OCI-M1 (cell line): ENCODE data around the gene GPR156.

Source experiments
- DNase-seq: peaks from one replicate; lab custom pipeline; 2025; lab: John Stamatoyannopoulos, UW

The GPR156 gene

GRCh38 chr3:120196333-120196732 is 88.7 kb downstream of the GPR156 start:
- no peak for DNase-seq

DNA sequence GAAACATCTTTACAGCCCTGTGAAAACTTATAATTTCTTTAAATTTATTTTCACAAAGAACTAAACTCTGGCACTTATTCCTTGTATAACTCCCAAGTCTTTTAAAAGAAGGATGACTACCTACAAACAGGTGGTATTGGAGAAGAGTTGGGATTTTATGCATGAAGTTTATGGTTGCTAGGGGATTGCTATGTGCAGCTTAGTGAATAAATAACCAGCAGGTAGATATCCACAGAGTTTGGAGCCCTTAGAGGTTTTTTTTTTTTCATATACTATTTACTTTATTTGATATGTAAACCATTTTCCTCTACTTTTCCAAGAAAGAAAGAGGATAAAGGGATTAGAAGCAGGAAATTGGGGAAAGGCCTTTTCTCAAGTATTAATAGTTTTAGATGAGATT is 91.5 kb downstream of the GPR156 start:
- no peak for DNase-seq

GRCh38 chr3:120192579-120192978 is 92.4 kb downstream of the GPR156 start:
- no peak for DNase-seq

- DNase-seq = no peak
These were observed 92.9 kb downstream of the GPR156 start for GRCh38 chr3:120192159-120192558.

- DNase-seq = peak; percentile 41
These were observed 102.2 kb downstream of the GPR156 start for GRCh38 chr3:120182613-120183511.

GRCh38 chr3:120181632-120182031 is 103.4 kb downstream of the GPR156 start:
- DNase-seq = no peak

- no peak for DNase-seq
These were observed 104.2 kb downstream of the GPR156 start for GRCh38 chr3:120180731-120181412.

- DNase-seq = peak; percentile 50
These were observed 107.2 kb downstream of the GPR156 start for GRCh38 chr3:120177707-120178306.

GRCh38 chr3:120177151-120177550 is 107.9 kb downstream of the GPR156 start:
- no peak for DNase-seq

GRCh38 chr3:120174811-120175539 is 110.0 kb downstream of the GPR156 start:
- DNase-seq = no peak

DNA sequence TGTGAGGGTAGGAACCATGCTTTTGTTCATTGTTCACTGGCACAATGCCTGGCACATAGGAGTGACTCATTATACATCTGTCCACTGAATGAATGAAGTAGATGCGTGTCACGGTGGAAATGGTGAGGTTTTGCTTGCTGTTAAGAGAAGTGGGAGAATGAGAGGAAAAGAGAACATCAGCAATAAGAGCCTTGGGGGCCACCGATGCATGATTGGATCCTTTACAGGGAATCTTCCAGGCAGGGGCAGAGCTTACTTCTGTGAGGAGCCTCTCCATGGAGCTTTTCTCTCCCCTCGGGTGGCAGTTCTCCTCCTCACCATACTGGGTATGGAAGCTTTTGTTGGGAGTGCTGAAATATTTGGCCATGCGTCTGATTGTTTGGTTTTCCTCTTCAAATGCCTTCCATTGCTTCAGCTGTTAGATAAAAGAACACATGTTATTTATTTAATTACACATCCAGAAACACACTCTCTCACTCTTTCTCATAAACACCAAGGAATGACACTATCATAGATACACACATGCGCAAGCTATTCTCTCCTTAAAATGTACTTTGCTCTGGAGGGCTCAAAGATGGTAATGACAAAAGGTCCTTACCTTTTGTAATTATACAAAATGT is 111.9 kb downstream of the GPR156 start:
- no peak for DNase-seq

DNA sequence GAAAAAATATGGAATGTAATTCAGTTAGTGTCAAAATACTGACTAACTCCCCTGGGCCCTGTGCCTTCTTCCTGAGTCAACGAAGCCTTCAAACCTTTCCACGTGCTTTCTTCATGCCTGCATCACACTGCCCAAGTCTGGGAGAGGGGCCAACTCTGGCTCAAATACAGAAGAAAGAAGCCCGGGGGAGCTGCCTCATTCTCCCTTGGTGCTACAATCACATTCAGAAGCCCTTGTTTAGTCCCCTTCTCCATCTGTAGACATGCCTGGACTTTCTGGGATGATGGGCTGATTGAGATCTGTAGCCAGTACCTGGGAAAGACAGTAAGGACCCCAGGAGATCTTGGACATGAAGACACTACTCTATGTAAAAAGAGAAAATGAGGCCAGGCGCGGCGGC is 113.0 kb downstream of the GPR156 start:
- no peak for DNase-seq

GRCh38 chr3:120171134-120171873 is 113.7 kb downstream of the GPR156 start:
- no peak for DNase-seq

GRCh38 chr3:120170223-120170622 is 114.8 kb downstream of the GPR156 start:
- no peak for DNase-seq

DNA sequence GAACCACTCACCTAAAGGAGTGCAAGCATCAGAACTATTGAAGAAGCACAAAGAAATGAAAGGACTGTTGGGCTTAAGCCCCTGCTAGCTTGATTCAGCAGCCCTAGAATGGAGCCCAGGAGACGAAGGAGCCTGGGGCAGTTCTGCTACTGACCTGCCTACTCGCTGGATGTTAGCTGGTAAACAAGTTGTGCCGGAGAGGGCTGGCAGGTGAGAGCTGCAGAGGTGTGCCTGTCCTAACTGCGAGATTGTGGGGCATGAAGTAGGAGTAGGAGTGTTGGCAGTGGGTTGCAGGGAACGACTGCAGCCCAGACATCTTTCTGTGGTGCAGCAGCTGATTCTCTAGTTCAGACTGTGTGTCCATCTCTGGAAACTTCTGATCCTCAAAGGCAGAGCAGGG is 115.6 kb downstream of the GPR156 start:
- no peak for DNase-seq

GRCh38 chr3:120168611-120169010 is 116.4 kb downstream of the GPR156 start:
- no peak for DNase-seq

DNA sequence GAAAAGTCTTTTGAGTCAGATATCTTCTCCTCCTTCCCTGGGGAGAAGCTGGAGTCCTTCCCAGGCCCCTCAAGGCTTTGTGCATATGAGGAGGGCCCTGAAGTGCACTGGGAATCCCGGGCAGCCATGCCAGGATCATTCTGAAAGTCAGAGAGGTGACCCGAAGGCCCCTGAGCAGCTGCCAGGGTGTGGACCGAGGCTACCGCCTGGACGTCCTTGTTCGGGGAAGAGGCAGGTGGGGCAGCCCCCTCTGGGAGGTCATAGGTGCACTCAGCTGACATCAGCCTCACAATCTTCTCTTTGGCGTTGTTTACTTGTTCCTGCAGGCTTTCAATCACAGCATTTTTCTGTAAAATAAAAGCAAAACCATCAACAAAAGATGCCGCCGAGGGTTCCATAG is 117.0 kb downstream of the GPR156 start:
- no peak for DNase-seq

DNA sequence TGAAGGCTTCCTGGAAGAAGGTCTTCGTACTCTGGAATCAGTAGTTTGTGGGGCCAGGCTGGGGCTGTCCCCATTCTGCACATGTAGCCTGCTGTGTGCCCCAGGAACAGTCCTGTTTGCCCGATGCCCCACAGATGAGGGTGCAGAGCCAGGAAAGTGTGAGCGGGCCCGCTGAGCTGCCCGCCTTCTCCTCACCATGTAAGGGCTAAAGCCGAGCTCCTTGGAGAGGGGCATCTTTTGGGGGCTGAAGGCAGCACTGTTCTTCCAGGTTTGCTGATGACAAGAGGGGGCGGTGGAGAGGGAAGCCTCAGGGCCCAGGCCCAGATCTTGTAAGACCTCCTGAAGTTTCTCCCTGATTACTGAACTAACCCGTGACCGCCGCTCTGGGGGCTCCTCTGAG is 117.5 kb downstream of the GPR156 start:
- no peak for DNase-seq

- no peak for DNase-seq
These were observed 121.2 kb downstream of the GPR156 start for GRCh38 chr3:120163816-120164215.

GRCh38 chr3:120163026-120163425 is 122.0 kb downstream of the GPR156 start:
- no peak for DNase-seq

DNA sequence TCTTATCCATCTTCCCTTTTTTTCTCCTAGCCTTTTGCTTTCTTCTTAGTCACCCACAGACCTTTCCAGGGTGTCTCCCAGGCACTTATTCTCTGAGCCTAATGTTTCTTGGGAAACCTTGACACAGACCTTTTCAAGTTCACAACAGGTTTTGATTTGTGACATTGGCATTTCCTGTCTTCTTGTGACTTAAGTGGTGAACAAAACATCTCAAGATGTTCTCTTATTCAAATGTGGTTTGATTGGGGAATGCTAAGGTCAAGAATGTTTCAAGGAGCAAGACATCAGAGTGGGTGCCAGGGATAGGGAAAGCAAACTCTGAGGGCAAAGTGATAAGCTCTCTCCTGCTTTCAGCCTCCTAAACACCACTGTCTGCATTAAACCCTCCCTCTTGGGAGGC is 122.6 kb downstream of the GPR156 start:
- no peak for DNase-seq
